Measurements from ENCODE around the gene ENTHD1. TPM values are rescaled to one million over a fixed set of nuclear protein-coding genes. Genes with fewer than 3 reads are reported as not detected.

ENTHD1 gene
- total RNA-seq, 1 experiment from 2014 or later = not detected

- Histone ChIP-seq H3K79me2 (ENCODE audit: insufficient read depth, low read length) (no peaks in the 10 kb centered on the region), H2BK15ac (ENCODE audit: low read depth, low read length) (no peak overlapping the region), H3K9ac (ENCODE audit: extremely low read depth, insufficient read length, low read length) (no peak overlapping the region), H4K91ac (ENCODE audit: insufficient read length, low read depth, low read length) (no peak overlapping the region), H3K23me2 (ENCODE audit: insufficient read length, low read depth, low read length, poor library complexity, severe bottlenecking) (no peaks in the 10 kb centered on the region), H2BK12ac (ENCODE audit: insufficient read length, low read depth, low read length) (no peak overlapping the region), H3K79me1 (ENCODE audit: insufficient read depth, low read depth, low read length, poor library complexity, severe bottlenecking) (no peaks in the 10 kb centered on the region), H3K23ac (ENCODE audit: insufficient read length, low read depth, low read length) (no peak overlapping the region), H2BK20ac (ENCODE audit: low read depth, low read length, poor library complexity, severe bottlenecking) (no peak overlapping the region), H4K8ac (replicated peaks; ENCODE audit: insufficient read length, low read depth, low read length) (no peak overlapping the region), H2AFZ (ENCODE audit: low read length) (no peak overlapping the region), H3K4ac (ENCODE audit: low read depth, low read length) (no peak overlapping the region), H2BK5ac (ENCODE audit: insufficient read length, low read length) (no peak overlapping the region), H3K9me3 (ENCODE audit: control insufficient read depth, low read depth, low read length) (no peaks in the 10 kb centered on the region), H3K18ac (ENCODE audit: insufficient read length, low read depth, low read length) (no peak overlapping the region), H3K14ac (ENCODE audit: insufficient read depth, low read length) (no peak overlapping the region; the same call in 1 of the 2 replicates), H3K27me3 (ENCODE audit: insufficient read depth, low read length) (no peaks in the 10 kb centered on the region), H3K4me1 (ENCODE audit: insufficient read depth, low read length) (no peaks in the 10 kb centered on the region; the same call in 1 of the 2 replicates), H2AK5ac (ENCODE audit: insufficient read length, low read length) (no peak overlapping the region), H4K20me1 (ENCODE audit: control insufficient read depth, insufficient read depth, insufficient read length) (peaks cover 3% of the 10 kb centered on the region), H3K56ac (ENCODE audit: insufficient read length, low read depth, low read length) (no peak overlapping the region), H3K4me2 (ENCODE audit: insufficient read depth, insufficient read length, low read length) (no peak overlapping the region), H3K27ac (ENCODE audit: insufficient read length, low read depth, low read length) (no peak overlapping the region), H2BK120ac (ENCODE audit: low read depth, low read length, poor library complexity, severe bottlenecking) (no peak overlapping the region), H3T11ph (ENCODE audit: low read length) (no peak overlapping the region), H4K5ac (ENCODE audit: insufficient read length, low read depth, low read length) (no peak overlapping the region)
- peak overlapping the region in 1 of 3 experiments; percentile 35; a peak in 1 of 7 replicates for H3K27ac Mint-ChIP-seq
- peaks cover 0 to 9% of the 10 kb centered on the region in 2 experiments; a peak in 2 of 4 replicates for H3K4me1 Mint-ChIP-seq
- no CpG with 5 or more reads among the region's 14 CpGs for WGBS (ENCODE audit: extremely low coverage, insufficient read length, low lambda C conversion rate)
- no peak for TF ChIP-seq CTCF (conservative IDR thresholded peaks at IDR 0.05)
- no peak overlapping the region for H3K4me3 Mint-ChIP-seq
- peaks cover 9% of the 10 kb centered on the region for H3K27me3 Mint-ChIP-seq (ENCODE audit: low read depth)
- H3K9me3 Mint-ChIP-seq = no peaks in the 10 kb centered on the region
- DNase-seq = no peak
- no peaks in the 10 kb centered on the region for H3K36me3 Mint-ChIP-seq (ENCODE audit: insufficient read depth in 1 of 3, low read depth in 3 of 3)
Measured at GRCh38 chr22:39697790-39698430, 195.7 kb downstream of the ENTHD1 start.
